Ramos (cell line): ENCODE data around the gene DAPK2.

ENCODE experiments used
- in situ Hi-C: fragments of 300-500 bp; cut with MboI; formaldehyde crosslinking; loops from one replicate; pipeline ENCODE4 v1.14.3; 2022; ENCODE audit warnings: low sequenced_read_pairs; ENCODE audit not compliant: unreplicated experiment

DAPK2 gene

DNA sequence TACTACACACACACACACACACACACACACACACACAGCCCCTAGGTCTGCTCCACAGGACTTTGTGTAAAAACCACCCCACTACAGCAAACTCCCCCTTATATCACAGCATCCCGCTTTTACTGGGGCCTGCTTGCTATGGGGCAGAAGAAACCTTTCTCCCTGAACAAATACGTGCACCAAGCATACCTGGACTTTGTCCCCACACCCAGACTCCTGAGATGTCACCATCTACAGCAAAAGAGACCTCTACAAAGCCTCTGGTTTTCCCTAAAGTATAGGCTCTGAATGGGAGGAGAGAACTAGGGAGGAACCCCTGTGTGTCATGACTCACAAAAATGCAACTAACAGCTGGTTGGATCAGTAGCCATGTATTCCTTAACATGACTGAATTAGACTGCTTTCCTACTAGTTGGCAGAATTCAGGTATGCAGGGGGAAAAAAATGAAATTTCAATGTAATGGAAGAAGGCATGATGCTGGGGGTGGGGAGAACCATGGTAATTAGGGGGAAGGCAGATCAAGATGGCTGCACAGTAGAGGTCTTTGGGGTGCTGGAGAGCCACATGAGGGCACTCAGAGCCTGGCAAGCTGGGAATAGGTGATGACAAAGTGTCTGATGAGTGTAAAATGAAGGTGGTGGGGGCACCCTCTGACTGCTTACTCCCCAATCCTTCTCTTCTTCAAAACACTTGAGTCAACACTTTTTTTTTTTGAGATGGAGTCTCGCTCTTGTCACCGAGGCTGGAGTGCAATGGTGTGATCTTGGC, 45.9 kb downstream of the DAPK2 start:
- in situ Hi-C loops = no loop called here

- in situ Hi-C loops = no loop called here
Measured at GRCh38 chr15:63999177-63999576, 47.1 kb downstream of the DAPK2 start.

- in situ Hi-C loops = no loop called here
Measured at GRCh38 chr15:63998489-63998888, 47.8 kb downstream of the DAPK2 start.

DNA sequence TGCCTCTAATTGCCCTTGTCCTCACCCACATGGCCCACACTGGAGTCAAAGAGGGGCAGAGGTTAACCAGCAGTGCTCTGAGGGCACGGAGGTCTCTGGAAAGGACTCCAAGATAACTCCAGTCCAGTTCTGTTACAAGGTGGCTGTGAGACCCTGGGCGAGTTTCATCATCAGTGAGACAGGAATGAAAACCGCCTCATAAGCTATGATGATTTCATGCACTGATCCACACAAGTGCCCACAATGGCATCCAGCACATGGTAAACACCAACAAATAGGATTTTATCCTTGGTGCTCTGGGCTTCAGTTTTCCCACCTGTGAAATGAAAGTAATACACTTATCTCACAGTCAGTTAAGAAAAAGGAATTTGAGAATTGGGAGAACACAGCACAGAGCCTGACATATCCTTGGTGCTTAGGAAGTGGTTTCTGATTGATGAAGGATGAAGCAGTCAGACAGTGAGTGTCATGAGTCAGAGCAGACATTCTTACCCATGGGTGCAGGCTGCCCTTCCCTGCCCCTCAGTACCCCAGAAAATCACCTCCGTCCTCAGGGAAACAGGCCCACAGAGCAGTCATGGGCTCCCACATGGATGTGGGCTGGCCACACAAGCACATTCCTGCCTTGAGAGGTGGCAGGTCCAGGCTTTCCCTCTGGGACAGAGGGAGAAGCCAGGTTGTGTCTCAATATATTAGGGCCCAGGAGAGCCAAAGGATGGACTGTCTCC, 48.4 kb downstream of the DAPK2 start:
- in situ Hi-C loops = no loop called here

GRCh38 chr15:63996794-63997357, 49.4 kb downstream of the DAPK2 start:
- in situ Hi-C loops = no loop called here

- in situ Hi-C loops = no loop called here
Measured at GRCh38 chr15:63995789-63996188, 50.5 kb downstream of the DAPK2 start.

DNA sequence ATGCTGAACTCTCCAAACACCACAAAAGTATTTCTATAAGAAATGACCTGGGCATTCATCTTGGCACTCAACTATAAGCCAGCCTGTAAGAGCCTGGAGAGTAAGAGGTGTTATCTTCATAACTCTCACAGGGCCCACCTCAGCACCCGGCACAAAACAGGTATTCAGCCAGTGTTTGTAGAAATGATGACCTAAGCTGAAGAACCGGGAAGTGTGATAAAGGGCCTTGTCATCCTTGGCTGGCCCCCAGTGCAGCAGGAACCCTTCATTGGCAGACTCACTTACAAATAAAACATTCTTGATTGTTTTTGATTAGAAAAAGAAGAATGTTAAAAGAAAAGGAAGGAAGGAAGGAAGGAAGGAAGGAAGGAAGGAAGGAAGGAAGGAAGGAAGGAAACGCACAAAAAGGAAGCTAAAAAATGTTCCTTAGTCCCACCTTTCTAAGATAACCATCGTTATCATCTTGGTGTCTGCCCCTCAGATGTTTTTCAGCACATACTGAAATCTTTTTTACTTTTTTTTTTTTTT, 52.1 kb downstream of the DAPK2 start:
- in situ Hi-C loops = no loop called here

DNA sequence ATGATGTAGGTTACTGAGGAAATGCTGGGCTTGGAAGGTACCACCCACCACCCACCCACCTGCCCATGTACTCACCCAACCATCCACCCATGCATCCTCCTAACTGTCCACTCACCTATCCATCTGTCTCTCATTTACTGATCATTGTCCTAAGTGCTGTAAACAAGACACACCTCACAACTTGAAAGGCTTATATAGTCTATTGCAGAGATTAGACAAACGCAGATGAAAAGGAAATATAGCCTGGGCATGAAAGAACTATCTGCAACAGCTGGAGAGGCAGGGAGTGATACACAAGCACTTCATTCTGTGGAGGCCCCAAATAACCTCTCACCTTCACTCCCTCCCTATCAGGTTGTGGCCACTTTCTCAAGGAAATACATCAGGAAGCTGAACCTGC, 54.0 kb downstream of the DAPK2 start:
- in situ Hi-C loops = no loop called here

GRCh38 chr15:63991706-63992105, 54.6 kb downstream of the DAPK2 start:
- in situ Hi-C loops = no loop called here

DNA sequence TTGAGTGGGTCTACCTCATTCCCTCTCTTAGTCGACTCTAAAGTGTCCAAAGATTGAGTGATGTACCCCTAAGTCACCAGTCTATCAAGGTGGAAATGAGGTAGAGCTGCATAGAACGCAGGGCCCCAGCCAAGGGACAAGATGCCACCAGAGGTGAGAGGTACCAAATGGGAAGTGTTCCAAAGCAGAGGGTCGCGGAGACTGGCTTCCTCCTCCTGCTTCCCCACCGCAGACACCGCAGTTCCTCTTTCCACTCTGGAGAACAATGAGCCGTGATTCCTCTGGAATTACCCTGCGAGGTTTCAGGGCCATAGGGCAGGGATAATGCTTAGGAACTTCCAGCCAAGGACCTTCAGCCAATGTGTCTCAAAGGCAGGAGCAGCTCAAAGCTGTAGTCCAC, 55.8 kb downstream of the DAPK2 start:
- in situ Hi-C loops = no loop called here

DNA sequence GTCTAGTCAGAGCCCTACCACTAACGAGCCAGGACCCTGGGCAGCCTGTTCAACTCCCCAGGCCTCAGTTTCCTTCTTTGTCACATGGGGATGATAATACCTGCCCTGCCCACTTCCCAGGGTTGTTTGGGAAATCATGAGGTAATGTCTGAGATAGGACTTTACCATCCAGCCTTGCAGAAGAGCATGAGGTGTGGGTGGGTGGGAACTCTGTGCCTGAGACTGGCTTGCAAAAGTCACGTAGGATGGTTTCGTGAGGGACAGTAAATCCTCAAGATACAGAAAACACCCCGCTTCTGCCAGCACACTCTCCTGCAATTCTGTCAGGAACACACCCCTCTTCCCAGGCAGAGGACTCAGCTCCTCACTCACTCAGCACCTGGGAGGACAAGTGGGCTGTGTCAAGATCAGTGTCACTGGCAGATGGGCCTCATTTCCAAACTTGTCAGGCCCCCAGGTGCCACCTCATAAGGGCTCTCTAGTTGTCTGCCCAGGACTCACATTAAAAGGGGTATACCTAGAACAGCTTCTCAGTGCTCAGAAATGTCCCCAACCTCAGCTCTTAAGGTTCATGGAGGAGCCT, 58.4 kb downstream of the DAPK2 start:
- in situ Hi-C loops = no loop called here

- in situ Hi-C loops = no loop called here
Measured at GRCh38 chr15:63986751-63987341, 59.4 kb downstream of the DAPK2 start.

DNA sequence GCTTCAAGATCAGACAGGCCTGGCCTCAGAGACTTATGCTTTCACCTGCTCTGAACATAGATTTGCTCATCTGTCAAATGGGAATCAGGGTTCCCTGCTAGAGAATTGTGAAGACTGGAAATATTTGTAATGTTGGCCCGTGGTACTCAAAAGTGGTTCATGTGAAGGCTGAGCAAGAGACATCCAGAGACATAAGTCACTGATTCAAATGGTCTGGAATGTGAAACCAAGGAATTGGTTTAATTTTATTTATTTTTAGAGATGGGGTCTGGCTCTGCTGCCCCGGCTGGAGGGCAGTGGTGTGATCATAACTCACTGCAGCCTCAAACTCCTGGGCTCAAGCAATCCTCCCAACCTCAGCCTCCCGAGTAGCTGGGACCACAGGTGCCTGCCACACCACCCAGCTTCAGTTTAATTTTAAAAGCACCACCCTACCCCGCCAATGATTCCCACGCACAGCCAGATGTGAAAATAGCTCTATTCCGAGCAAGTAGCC, 60.1 kb downstream of the DAPK2 start:
- in situ Hi-C loops = no loop called here

DNA sequence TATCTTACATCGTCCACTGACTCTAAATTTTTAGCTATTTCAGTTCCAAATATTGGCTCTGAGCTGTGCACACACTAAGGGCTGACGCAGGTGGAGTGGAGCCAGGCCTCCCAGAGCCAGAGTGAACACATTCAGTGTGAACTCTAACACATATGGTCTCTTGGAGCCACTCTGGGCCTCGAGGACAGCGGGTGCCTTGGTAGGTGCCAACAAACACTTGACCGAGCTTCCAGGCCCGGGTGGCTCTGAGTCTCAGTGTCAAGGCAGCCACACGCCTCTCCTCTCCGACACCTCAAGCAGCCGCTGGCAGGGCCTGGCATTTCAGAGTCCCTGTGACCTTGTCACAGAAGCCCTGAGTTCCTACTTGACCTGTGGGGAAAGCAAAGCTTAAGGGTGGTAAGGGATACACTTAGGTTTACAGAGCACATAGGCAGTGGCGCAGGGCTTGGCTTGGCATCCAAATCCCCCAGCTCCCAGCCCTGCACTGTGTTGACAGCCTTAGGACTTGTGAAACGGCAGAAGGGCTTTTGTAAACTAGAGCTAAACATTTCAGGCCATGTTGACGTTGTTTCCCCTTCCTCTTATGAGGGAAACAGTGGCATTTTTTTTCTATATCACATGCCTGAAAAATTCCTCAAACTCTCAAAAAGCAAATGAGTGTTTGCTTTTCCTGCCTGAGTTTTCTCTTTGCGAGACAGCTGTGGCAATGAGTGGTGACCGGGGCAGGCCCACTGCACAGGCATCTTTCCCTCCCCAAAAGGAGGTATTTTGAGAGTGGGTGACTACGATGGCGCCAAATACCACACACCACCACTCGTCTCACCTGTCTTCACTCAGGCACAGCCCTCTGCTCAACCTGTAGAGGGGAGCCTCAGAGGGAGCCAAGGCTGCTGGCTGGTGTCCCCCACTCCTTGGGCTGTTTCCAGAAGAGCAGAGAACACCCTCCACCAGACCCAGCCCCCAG, 60.8 kb downstream of the DAPK2 start:
- in situ Hi-C loops = no loop called here

DNA sequence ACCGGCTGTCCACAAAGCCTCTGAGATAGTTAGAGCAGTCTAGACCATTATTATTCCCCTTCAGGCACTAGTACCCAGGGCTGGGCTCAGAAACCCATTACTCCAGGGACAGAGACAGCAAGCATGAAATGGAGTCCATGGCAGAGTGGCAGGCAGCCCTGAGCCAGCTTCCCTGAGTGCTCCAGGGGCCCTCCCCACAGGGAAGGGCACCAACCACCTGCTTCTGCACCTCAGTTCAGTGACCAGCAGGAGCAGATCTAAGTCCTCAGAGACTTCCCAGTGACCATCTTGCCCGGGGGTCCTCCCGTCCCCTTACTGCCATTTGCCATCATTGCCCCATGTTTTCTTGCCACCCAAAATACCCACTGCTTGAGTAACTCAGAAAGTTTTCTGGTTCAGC, 62.0 kb downstream of the DAPK2 start:
- in situ Hi-C loops = no loop called here

- in situ Hi-C loops = no loop called here
Measured at GRCh38 chr15:63983061-63983711, 63.1 kb downstream of the DAPK2 start.

GRCh38 chr15:63982381-63982854, 63.9 kb downstream of the DAPK2 start:
- in situ Hi-C loops = no loop called here

GRCh38 chr15:63981596-63982320, 64.5 kb downstream of the DAPK2 start:
- in situ Hi-C loops = no loop called here
